ENCODE data around the gene ABCC5. TPM values are rescaled to one million over a fixed set of nuclear protein-coding genes. Genes with fewer than 3 reads are reported as not detected.

The ABCC5 gene
- polyA plus RNA-seq, 1 donor (not counting 4 experiments of a cell fraction or from before 2014, with no cell fraction given) = 28.7 TPM

DNA sequence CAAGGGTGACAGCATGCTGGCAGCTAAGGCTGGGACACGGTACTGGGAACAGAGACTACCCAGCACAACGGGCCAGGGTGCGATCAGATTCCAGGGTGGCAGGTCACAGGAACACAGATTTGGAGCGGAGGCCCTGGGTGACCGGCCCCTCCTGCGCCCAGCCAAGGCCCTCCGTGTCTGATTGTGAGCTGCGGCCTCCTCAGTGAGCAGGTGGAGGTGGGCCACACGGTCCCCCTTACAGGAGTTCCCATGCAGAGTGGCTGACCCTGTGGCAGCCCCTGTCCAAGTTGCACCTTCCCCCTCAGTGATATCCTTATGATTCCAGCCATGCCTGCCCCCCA, 104.1 kb downstream of the ABCC5 start:
- Histone ChIP-seq H3K36me3 (ENCODE audit: control insufficient read depth in 2 of 2, extremely low read depth in 1 of 2, insufficient read depth in 2 of 2, low read length in 2 of 2) (no peaks in the 10 kb centered on the region), H3K9me1 (ENCODE audit: control insufficient read depth, extremely low read depth, insufficient read depth, low read length) (no peaks in the 10 kb centered on the region), H3K79me2 (ENCODE audit: control insufficient read depth, insufficient read depth, low read length) (no peaks in the 10 kb centered on the region), H3K9ac (ENCODE audit: control insufficient read depth, extremely low read depth, insufficient read depth, low read length) (no peak overlapping the region), H4K20me1 (ENCODE audit: control insufficient read depth, extremely low read depth, insufficient read depth, low read length) (no peaks in the 10 kb centered on the region), H3K9me3 (ENCODE audit: control insufficient read depth, low read depth, low read length) (no peaks in the 10 kb centered on the region), H3K4me1 (ENCODE audit: control insufficient read depth, extremely low read depth, insufficient read depth, low read length) (peaks cover 18% of the 10 kb centered on the region), H3K27me3 (ENCODE audit: control insufficient read depth, extremely low read depth, insufficient read depth, low read length) (no peaks in the 10 kb centered on the region), H2AFZ (ENCODE audit: control insufficient read depth, low read length) (no peak overlapping the region), H3K4me2 (ENCODE audit: control insufficient read depth, extremely low read depth, insufficient read depth, low read depth, low read length) (no peak overlapping the region), H3K27ac (ENCODE audit: control insufficient read depth, insufficient read depth, low read length) (no peak overlapping the region), H3K4me3 (ENCODE audit: control insufficient read depth in 2 of 3, extremely low read depth in 1 of 3, insufficient read depth in 2 of 3, low read depth in 1 of 3, low read length in 3 of 3) (no peak overlapping the region)
- FAIRE-seq (no peak), DNase-seq (ENCODE audit: low read depth, low spot score) (no peak)
- dilution Hi-C loops (cut with MboI; ENCODE audit: extremely low pct_ligation_motif_present, low sequenced_read_pairs) = no loop called here
- TF ChIP-seq, protein P1, sequence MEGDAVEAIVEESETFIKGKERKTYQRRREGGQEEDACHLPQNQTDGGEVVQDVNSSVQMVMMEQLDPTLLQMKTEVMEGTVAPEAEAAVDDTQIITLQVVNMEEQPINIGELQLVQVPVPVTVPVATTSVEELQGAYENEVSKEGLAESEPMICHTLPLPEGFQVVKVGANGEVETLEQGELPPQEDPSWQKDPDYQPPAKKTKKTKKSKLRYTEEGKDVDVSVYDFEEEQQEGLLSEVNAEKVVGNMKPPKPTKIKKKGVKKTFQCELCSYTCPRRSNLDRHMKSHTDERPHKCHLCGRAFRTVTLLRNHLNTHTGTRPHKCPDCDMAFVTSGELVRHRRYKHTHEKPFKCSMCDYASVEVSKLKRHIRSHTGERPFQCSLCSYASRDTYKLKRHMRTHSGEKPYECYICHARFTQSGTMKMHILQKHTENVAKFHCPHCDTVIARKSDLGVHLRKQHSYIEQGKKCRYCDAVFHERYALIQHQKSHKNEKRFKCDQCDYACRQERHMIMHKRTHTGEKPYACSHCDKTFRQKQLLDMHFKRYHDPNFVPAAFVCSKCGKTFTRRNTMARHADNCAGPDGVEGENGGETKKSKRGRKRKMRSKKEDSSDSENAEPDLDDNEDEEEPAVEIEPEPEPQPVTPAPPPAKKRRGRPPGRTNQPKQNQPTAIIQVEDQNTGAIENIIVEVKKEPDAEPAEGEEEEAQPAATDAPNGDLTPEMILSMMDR (optimal IDR thresholded peaks at IDR 0.05 in 1 of 3, IDR thresholded peaks at IDR 0.05 in 1 of 3, conservative IDR thresholded peaks at IDR 0.05 in 1 of 3; ENCODE audit: extremely low read depth in 1 of 3, insufficient read depth in 2 of 3, low read length in 3 of 3) = no peak
- TF ChIP-seq EZH2 (IDR thresholded peaks at IDR 0.05; ENCODE audit: low read length) = no peak

DNA sequence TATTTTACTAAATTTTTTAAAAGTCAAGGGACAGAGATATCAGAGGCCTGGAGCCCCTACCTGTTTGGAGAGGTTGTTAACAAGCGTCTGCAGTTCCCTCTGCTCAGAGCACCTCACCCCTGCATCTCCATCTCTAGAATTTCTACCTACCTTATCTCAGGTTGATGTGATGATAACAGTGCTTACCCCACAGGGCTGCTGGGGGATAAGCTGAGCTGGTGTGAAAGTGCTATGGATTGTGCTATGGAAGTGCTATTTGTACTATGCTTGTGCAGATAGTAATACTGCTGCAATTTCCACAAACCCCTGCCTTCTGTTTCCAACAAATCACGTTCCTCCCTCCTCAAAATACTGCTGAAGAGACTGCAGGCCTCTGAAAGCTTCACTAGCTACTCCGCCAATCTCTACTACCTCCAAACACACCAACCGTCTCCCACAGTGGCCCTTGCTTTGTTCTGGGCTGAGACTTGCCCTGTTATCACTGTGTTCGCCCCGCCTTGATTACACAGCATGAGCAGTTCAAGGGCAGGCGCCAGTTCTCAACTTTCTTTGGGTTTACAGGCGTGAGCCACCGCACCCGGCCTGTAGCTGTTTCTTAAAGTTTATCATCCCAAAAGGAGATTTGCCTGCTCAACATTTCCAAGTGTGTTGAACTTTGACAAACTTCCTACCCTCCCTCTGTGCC, 104.6 kb downstream of the ABCC5 start:
- FAIRE-seq = no peak
- H3K4me3 ChIP-seq (ENCODE audit: control insufficient read depth in 2 of 3, extremely low read depth in 1 of 3, insufficient read depth in 2 of 3, low read depth in 1 of 3, low read length in 3 of 3) = no peak overlapping the region
- H3K27ac ChIP-seq (ENCODE audit: control insufficient read depth, insufficient read depth, low read length) = no peak overlapping the region
- H3K27me3 ChIP-seq (ENCODE audit: control insufficient read depth, extremely low read depth, insufficient read depth, low read length) = no peaks in the 10 kb centered on the region
- dilution Hi-C loops (cut with MboI; ENCODE audit: extremely low pct_ligation_motif_present, low sequenced_read_pairs) = no loop called here
- peaks cover 18% of the 10 kb centered on the region for H3K4me1 ChIP-seq (ENCODE audit: control insufficient read depth, extremely low read depth, insufficient read depth, low read length)
- no peak overlapping the region for H2AFZ ChIP-seq (ENCODE audit: control insufficient read depth, low read length)
- TF ChIP-seq, protein P1 (optimal IDR thresholded peaks at IDR 0.05 in 1 of 3, IDR thresholded peaks at IDR 0.05 in 1 of 3, conservative IDR thresholded peaks at IDR 0.05 in 1 of 3; ENCODE audit: extremely low read depth in 1 of 3, insufficient read depth in 2 of 3, low read length in 3 of 3) = no peak
- no peak for TF ChIP-seq EZH2 (IDR thresholded peaks at IDR 0.05; ENCODE audit: low read length)
- H3K36me3 ChIP-seq (ENCODE audit: control insufficient read depth in 2 of 2, extremely low read depth in 1 of 2, insufficient read depth in 2 of 2, low read length in 2 of 2) = no peaks in the 10 kb centered on the region
- H3K4me2 ChIP-seq (ENCODE audit: control insufficient read depth, extremely low read depth, insufficient read depth, low read depth, low read length) = no peak overlapping the region
- DNase-seq (ENCODE audit: low read depth, low spot score) = no peak
- no peak overlapping the region for H3K9ac ChIP-seq (ENCODE audit: control insufficient read depth, extremely low read depth, insufficient read depth, low read length)
- no peaks in the 10 kb centered on the region for H3K9me1 ChIP-seq (ENCODE audit: control insufficient read depth, extremely low read depth, insufficient read depth, low read length)
- no peaks in the 10 kb centered on the region for H3K9me3 ChIP-seq (ENCODE audit: control insufficient read depth, low read depth, low read length)
- no peaks in the 10 kb centered on the region for H3K79me2 ChIP-seq (ENCODE audit: control insufficient read depth, insufficient read depth, low read length)
- H4K20me1 ChIP-seq (ENCODE audit: control insufficient read depth, extremely low read depth, insufficient read depth, low read length) = no peaks in the 10 kb centered on the region

All from keratinocyte (primary cell).